CD4-positive, alpha-beta T cell (primary cell): ENCODE measurements around the gene GNA12. TPM values are rescaled to one million over a fixed set of nuclear protein-coding genes. Genes with fewer than 3 reads are reported as not detected.
"Not testable (repeated sequence)": the region's sequence is repeated elsewhere in the genome, so short reads cannot be mapped to it uniquely, and the experiment has no call there.

Source experiments
- ATAC-seq: fragments of 200-7000 bp; cut with Tn5 transposase; one replicate; pipeline ENCODE4 v1.10.0; 2022; ENCODE audit warnings: mild to moderate bottlenecking; ENCODE audit not compliant: poor library complexity
- CTCF ChIA-PET: fragments of 350-600 bp; sonication (Branson Sonifier 250); formaldehyde crosslinking; loops from one replicate; lab custom pipeline; 2021; ENCODE audit warnings: antibody characterized with exemption, inconsistent platforms; lab: Charles Lee
- POLR2A ChIA-PET: fragments of 350-600 bp; sonication (Branson Sonifier 250); formaldehyde crosslinking; loops from one replicate; lab custom pipeline; 2021; ENCODE audit warnings: antibody characterized with exemption, inconsistent platforms; lab: Charles Lee
- DNase-seq, 14 experiments: peaks; one replicate each; pipeline ENCODE4 v3.0.0-alpha.2; 2013 to 2020; ENCODE audit warnings: mixed read lengths in 2 of 14
- H3K27ac ChIP-seq, 2 donors: one replicate each; pipeline versions ENCODE4 v1.5.1 to v1.7.0; 2013; ENCODE audit warnings: low read length in 2 of 2, low read depth in 1 of 2, mild to moderate bottlenecking in 1 of 2
- H3K27me3 ChIP-seq, 2 experiments: 1 replicate in 1 of 2; 2 replicates in 1 of 2; pipeline versions ENCODE4 v1.6.1 to v1.7.0; 2013; ENCODE audit warnings: low read length in 2 of 2, control low read depth in 1 of 2, mild to moderate bottlenecking in 1 of 2, moderate library complexity in 1 of 2; ENCODE audit not compliant: insufficient read depth in 2 of 2, control insufficient read depth in 1 of 2
- H3K36me3 ChIP-seq: one replicate; pipeline ENCODE4 v1.6.1; 2013; ENCODE audit warnings: low read length, control low read depth; ENCODE audit not compliant: insufficient read depth
- H3K4me1 ChIP-seq: one replicate; pipeline ENCODE4 v1.6.1; 2013; ENCODE audit warnings: low read length, control low read depth; ENCODE audit not compliant: insufficient read depth
- H3K4me3 ChIP-seq: one replicate; pipeline ENCODE4 v1.5.1; 2013; ENCODE audit warnings: mild to moderate bottlenecking, low read length, moderate library complexity
- H3K9me3 ChIP-seq, 2 experiments: 1 replicate in 1 of 2; 2 replicates in 1 of 2; pipeline versions ENCODE4 v1.6.1 to v1.7.0; 2013; ENCODE audit warnings: low read length in 2 of 2, mild to moderate bottlenecking in 2 of 2, control low read depth in 1 of 2, moderate library complexity in 1 of 2; ENCODE audit not compliant: control insufficient read depth in 1 of 2, insufficient read depth in 1 of 2
- H3K27ac Mint-ChIP-seq: one replicate; pipeline ENCODE4 v1.8.0; 2020; ENCODE audit warnings: mixed read lengths
- H3K27me3 Mint-ChIP-seq: one replicate; pipeline ENCODE4 v1.8.0; 2021; ENCODE audit warnings: mixed read lengths
- H3K36me3 Mint-ChIP-seq: one replicate; pipeline ENCODE4 v1.8.0; 2021; ENCODE audit warnings: low read depth, mixed read lengths
- H3K4me1 Mint-ChIP-seq: one replicate; pipeline ENCODE4 v1.8.0; 2021; ENCODE audit warnings: low read depth, mixed read lengths
- H3K4me3 Mint-ChIP-seq: one replicate; pipeline ENCODE4 v1.8.0; 2020; ENCODE audit warnings: mild to moderate bottlenecking, mixed read lengths
- H3K9me3 Mint-ChIP-seq: one replicate; pipeline ENCODE4 v1.8.0; 2020; ENCODE audit warnings: mixed read lengths
- intact Hi-C, 2 experiments: fragments of 100-400 bp; cut with DNase I in 1 of 2; cut with micrococcal nuclease in 1 of 2; formaldehyde crosslinking; loops; one replicate each; pipeline versions ENCODE4 v1.15.1 to v1.9.0; 2023 to 2025; cut with DNase I, micrococcal nuclease
- total RNA-seq, 174 experiments: library from RNA in 2 of 174; stranded (reverse) in 2 of 174; gene quantifications; one replicate each; pipeline ENCODE4 v1.2.3 and lab custom pipeline; 2021 to 2026
- TF ChIP-seq, protein P1 (sequence below): fragments of 200-600 bp; IDR thresholded peaks from one replicate; pipeline ENCODE4 v1.8.0; 2022; ENCODE audit warnings: antibody characterized with exemption, mild to moderate bottlenecking

Gene GNA12
- total RNA-seq, 2 experiments from 2014 or later: 16.0 to 16.1 TPM

DNA sequence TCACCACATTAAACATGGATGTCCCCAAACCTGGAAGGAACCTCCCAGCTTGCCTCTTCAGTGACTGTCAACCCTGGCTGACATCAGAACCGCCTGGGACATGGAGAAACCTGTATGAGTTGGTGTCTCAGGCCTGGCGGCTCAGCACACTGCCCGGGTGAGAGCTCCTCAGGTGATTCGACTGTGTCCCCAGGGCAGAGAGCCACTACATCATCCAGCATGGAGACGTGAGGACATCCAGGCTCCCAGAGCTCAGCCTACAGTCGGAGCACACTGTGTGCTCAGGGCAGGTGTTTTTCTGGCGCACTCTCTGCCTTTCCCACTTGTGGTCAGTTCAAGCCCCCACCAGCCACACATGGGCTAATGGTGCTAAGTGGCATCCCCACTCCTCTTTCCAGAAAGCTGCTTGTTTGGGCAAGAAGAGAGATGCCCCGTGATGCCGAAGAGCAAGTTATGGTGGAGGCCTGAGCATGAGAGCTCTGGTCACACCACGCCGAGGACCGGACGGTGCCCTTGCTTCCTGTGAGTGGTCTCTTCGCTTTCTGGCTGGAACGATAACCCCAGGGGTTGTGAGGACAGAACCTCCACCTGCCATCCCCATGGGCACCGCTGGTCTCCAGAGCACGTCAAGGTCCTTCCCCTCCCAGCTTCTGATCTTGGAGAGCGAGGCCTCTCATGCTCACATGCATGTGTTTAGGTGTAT is 117.6 kb downstream of the GNA12 start:
- Histone ChIP-seq H3K36me3 (peaks cover 13% of the 10 kb centered on the region), H3K27ac (no peak overlapping the region), H3K9me3 (no peaks in the 10 kb centered on the region), H3K4me3 (no peak overlapping the region), H3K4me1 (no peaks in the 10 kb centered on the region), H3K27me3 (no peaks in the 10 kb centered on the region)
- Mint-ChIP-seq H3K36me3 (peaks cover 35% of the 10 kb centered on the region), H3K4me1 (no peaks in the 10 kb centered on the region), H3K4me3 (no peak overlapping the region), H3K9me3 (no peaks in the 10 kb centered on the region), H3K27ac (no peak overlapping the region), H3K27me3 (no peaks in the 10 kb centered on the region)
- CTCF ChIA-PET: no interaction called here
- ATAC-seq (no peak), DNase-seq (peak in 1 of 14 experiments; percentile 22)
- intact Hi-C loops: no loop called here
- TF ChIP-seq, protein P1, sequence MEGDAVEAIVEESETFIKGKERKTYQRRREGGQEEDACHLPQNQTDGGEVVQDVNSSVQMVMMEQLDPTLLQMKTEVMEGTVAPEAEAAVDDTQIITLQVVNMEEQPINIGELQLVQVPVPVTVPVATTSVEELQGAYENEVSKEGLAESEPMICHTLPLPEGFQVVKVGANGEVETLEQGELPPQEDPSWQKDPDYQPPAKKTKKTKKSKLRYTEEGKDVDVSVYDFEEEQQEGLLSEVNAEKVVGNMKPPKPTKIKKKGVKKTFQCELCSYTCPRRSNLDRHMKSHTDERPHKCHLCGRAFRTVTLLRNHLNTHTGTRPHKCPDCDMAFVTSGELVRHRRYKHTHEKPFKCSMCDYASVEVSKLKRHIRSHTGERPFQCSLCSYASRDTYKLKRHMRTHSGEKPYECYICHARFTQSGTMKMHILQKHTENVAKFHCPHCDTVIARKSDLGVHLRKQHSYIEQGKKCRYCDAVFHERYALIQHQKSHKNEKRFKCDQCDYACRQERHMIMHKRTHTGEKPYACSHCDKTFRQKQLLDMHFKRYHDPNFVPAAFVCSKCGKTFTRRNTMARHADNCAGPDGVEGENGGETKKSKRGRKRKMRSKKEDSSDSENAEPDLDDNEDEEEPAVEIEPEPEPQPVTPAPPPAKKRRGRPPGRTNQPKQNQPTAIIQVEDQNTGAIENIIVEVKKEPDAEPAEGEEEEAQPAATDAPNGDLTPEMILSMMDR: no peak
- POLR2A ChIA-PET: no interaction called here

DNA sequence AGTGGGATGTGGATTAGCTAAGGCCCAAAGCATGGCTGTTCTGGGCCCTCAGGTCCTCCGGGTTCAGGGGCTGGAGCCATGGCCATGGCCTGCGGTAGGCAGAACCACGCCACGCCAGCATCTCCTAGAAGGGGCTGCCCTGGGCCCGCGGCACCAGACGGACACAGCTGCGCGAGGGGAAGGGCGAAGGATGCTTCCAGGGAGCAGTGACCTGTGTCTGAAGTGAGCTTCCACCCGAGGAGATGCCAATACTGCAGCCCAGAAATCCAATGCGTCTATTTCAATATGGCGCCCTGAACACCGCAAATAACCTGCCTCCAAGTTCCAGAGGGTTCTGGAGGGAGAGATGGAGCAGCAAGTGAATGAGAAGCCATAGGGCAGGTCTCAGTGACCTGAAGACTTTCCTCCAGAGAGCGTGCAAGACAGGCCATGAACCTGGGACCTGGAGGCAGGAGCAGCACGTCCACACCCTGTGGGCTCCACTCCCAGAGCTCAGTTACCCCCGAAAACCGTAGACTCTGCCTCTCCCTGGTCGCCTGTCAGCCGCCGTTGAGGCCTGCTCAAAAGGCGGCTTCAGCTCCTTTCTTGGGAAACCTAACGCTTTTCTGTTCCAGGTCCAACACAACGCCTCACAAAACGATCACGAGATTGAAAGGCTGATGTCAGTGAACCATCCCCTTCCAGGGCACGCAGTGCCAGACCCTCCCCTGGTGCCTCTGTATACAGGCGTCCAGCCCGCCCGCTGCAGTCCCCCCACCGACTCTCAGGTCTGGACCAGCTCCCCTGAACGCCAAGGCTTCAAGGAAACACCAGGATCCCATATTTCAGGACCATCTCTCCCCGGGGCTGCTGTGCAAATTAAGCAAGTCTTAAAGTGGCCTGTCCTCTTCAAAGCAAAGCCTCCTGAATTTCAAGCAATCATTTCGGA is 118.7 kb downstream of the GNA12 start:
- Histone ChIP-seq H3K27me3 (no peaks in the 10 kb centered on the region), H3K9me3 (no peaks in the 10 kb centered on the region), H3K27ac (no peak overlapping the region), H3K36me3 (peaks cover 3% of the 10 kb centered on the region), H3K4me3 (no peak overlapping the region), H3K4me1 (peaks cover 8% of the 10 kb centered on the region)
- H3K4me3 Mint-ChIP-seq: no peak overlapping the region
- H3K4me1 Mint-ChIP-seq: peaks cover 7% of the 10 kb centered on the region
- ChIA-PET POLR2A (no interaction called here), CTCF (no interaction called here)
- no peak overlapping the region for H3K27ac Mint-ChIP-seq
- DNase-seq (peak in 2 of 14 experiments; percentile 5 to 20), ATAC-seq (no peak)
- H3K27me3 Mint-ChIP-seq: no peaks in the 10 kb centered on the region
- TF ChIP-seq, protein P1: no peak
- H3K36me3 Mint-ChIP-seq: peaks cover 25% of the 10 kb centered on the region
- H3K9me3 Mint-ChIP-seq: no peaks in the 10 kb centered on the region
- intact Hi-C loops: no loop called here

DNA sequence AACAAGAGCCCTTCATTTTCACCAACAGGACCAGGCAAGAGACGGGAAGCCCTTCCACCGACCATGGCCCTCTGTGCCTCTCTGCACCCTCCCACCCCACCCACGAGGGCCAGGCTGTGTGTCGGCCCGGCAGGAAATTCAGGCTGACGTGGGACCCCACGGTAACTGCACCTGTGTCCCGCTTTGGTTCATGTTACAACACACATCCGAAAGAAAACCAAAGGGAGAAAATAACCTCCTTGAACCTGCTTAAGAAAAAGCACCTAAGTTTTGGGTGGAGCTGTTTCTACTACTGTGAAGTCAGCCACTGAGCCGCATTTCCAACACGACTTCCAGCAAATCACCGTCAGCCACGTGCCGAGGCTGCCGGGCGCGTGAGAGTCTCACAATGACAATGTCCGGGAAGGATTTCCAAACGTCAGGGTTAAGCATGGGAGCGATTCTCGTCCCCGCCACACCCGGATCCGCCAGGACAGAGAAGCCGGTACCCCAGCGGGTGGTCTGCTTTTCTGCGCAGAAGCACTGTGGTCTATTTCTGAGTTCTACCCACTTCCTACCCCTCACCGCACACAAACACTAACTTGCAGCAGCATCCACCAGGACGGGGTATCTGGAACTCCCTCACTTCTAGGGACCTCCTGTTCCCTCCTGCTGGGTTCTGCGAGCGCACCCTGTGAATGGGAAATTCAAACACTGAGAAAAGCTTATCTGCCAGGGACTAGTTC is 119.5 kb downstream of the GNA12 start:
- Histone ChIP-seq H3K4me1 (peaks cover 13% of the 10 kb centered on the region), H3K27me3 (no peaks in the 10 kb centered on the region), H3K27ac (no peak overlapping the region), H3K4me3 (no peak overlapping the region), H3K9me3 (no peaks in the 10 kb centered on the region), H3K36me3 (no peaks in the 10 kb centered on the region)
- H3K27ac Mint-ChIP-seq: no peak overlapping the region
- H3K36me3 Mint-ChIP-seq: peaks cover 17% of the 10 kb centered on the region
- ATAC-seq: no peak
- no peak overlapping the region for H3K4me3 Mint-ChIP-seq
- ChIA-PET CTCF (no interaction called here), POLR2A (no interaction called here)
- H3K4me1 Mint-ChIP-seq: peaks cover 7% of the 10 kb centered on the region
- H3K9me3 Mint-ChIP-seq: no peaks in the 10 kb centered on the region
- intact Hi-C loops: no loop called here
- H3K27me3 Mint-ChIP-seq: no peaks in the 10 kb centered on the region
- DNase-seq: peak in 2 of 14 experiments; percentile 4 to 8
- TF ChIP-seq, protein P1: no peak

DNA sequence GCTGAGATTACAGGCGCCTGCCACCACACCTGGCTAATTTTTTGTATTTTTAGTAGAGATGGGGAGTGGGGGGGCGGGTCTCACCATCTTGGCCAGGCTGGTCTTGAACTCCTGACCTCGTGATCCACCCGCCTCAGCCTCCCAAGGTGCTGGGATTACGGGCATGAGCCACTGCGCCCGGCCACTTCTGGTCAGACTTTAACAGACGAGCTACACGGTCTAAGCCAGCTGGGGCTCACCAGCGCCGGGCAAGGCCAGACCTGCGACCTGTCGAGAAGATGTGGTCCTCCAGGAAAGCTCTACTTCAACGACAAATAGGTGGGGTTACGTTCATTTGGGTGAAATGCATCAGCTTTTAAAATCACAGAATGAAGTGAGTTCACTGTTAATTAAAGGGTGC is 120.1 kb downstream of the GNA12 start:
- H3K9me3 Mint-ChIP-seq, H3K27ac ChIP-seq, H3K27me3 Mint-ChIP-seq, CTCF ChIA-PET, POLR2A ChIA-PET, ATAC-seq, H3K4me3 ChIP-seq, H3K27me3 ChIP-seq, H3K27ac Mint-ChIP-seq, H3K9me3 ChIP-seq, intact Hi-C loops, H3K4me3 Mint-ChIP-seq, H3K36me3 ChIP-seq: not testable (repeated sequence)
- H3K36me3 Mint-ChIP-seq: peaks cover 16% of the 10 kb centered on the region
- peaks cover 10% of the 10 kb centered on the region for H3K4me1 Mint-ChIP-seq
- peak in 2 of 14 experiments; percentile 6 to 22 for DNase-seq
- peaks cover 16% of the 10 kb centered on the region for H3K4me1 ChIP-seq
